ENCODE results near the gene VPREB3.

GRCh38 chr22:23787600-23787896, 33.3 kb upstream of the VPREB3 start:
- TF ChIP-seq, protein P1, sequence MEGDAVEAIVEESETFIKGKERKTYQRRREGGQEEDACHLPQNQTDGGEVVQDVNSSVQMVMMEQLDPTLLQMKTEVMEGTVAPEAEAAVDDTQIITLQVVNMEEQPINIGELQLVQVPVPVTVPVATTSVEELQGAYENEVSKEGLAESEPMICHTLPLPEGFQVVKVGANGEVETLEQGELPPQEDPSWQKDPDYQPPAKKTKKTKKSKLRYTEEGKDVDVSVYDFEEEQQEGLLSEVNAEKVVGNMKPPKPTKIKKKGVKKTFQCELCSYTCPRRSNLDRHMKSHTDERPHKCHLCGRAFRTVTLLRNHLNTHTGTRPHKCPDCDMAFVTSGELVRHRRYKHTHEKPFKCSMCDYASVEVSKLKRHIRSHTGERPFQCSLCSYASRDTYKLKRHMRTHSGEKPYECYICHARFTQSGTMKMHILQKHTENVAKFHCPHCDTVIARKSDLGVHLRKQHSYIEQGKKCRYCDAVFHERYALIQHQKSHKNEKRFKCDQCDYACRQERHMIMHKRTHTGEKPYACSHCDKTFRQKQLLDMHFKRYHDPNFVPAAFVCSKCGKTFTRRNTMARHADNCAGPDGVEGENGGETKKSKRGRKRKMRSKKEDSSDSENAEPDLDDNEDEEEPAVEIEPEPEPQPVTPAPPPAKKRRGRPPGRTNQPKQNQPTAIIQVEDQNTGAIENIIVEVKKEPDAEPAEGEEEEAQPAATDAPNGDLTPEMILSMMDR (IDR thresholded peaks at IDR 0.05): no peak
- no peak for TF ChIP-seq POLR2A (IDR thresholded peaks at IDR 0.05)

Measured in adrenal gland (tissue), 5 donors.